Activated CD8-positive, alpha-beta memory T cell treated with anti-CD3 and anti-CD28 coated beads for 4 hours (primary cell): Measurements from ENCODE around the gene FAM83C.

ENCODE experiments used
- DNase-seq, 2 donors: peaks; one replicate each; pipeline ENCODE4 v3.0.0-alpha.2; 2020; ENCODE audit warnings: low read depth in 2 of 2

Gene FAM83C

DNA sequence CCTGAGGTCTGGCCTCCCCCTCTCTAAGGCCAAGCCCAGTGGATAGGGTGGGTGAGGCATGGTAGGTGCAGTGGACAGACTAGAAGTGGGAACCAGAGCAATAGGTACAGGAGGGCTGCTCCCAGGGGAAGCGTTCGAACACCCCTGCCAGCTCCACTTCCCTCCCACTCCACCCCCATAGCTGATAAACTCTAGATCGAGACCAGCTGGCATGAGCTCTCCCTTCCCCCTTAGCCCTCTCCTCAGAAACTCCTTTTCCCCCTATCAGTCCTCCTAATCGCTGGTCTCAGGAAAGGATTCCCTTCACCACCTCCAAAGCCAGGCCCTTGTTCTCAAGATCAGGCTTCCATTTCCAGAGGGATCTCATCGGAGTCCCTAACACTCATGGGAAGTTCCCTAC, 6.0 kb upstream of the FAM83C start:
- no peak for DNase-seq

DNA sequence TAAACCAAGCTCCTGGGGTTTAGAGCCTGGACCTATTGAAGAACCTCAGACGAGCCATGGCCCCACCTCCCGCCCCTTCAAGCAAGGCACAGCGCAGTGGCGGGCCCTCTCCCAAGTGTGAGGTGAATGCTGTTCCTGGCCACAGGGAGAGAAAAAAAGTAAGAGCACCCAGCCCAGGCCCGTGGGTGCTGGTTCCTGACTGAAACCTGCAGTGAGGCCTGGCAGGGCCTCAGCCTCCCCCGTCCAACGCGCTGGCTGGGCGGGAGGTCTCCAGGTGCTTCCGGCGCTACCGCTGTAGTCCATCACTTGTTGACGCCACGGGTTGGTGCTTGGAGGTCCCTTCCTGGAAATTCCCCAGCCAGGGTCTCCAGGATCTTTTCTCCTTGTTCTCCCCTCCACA, 5.5 kb upstream of the FAM83C start:
- no peak for DNase-seq

- DNase-seq = no peak
Measured at GRCh38 chr20:35297155-35297554, 4.9 kb upstream of the FAM83C start.

GRCh38 chr20:35296101-35296554, 3.9 kb upstream of the FAM83C start:
- DNase-seq = no peak

DNA sequence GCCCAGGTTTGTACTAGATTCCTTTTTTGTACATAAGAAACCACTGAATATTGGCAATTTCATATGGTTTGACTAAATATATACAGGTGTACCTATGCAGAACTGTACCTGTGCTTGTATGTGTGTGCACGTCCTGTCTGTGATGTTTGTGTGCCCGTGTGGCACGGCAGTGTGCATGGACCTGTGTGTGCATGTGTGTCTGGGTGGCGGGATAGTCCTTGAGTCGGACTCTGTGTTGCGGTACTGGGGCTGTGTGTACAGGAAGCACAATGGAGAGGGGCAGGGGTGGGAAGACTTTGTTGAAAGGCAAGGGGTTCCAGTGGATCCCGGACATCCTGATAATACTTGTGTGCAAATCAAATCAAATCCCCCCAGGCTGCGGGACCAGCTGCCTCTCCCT, 3.4 kb upstream of the FAM83C start:
- no peak for DNase-seq

GRCh38 chr20:35295058-35295457, 2.8 kb upstream of the FAM83C start:
- DNase-seq = no peak

- DNase-seq = no peak
Measured at GRCh38 chr20:35294293-35294685, 2.1 kb upstream of the FAM83C start.

DNA sequence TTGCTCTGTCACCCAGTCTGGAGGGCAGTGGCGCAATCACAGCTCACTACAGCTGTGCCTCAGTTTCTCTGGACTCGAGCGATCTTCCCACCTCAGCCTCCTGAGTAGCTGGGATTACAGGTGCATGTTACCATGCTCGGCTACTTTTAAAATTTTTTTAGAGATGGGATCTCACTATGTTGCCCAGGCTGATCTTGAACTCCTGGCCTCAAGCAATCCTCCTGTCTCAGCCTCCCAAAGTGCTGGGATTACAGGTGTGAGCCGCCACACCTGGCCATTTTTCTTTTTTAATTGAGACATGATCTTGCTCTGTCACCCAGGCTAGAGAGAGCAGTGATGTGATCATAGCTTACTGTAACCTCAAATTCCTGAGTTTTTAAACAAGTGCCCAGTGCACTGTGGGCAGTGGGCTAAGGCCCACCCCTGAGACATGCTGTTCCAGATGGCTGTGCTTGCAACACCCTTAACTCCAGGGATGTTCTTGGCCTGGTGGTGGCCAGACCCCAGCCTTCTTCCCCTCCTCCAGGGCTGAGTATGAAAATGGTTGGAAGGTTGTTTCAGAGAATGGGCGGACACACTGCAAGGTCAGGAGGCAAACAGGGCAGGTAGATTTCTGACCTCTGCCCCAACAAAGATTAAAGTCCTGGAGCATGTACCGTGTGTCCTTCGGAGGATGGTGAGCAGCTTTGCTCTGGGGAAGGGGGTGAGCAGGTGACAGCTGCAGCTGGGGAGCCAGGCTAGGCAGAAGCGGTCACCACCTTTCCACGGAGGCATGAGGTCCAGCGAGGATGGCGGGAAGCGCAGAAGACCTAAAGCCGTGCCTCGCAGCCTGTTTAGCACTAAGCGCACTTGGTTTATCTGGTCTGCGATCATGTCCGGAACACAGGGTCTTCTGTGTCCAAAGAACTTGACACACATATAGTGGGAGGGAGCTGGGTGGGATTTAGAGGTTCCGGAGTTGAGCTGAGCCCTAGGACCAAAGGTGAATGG, 1.4 kb upstream of the FAM83C start:
- DNase-seq = no peak

- no peak for DNase-seq
Measured at GRCh38 chr20:35292504-35293285, 470 bp upstream of the FAM83C start.

GRCh38 chr20:35290887-35291417, 1.3 kb downstream of the FAM83C start:
- no peak for DNase-seq

GRCh38 chr20:35290186-35290886, 1.9 kb downstream of the FAM83C start:
- no peak for DNase-seq

DNA sequence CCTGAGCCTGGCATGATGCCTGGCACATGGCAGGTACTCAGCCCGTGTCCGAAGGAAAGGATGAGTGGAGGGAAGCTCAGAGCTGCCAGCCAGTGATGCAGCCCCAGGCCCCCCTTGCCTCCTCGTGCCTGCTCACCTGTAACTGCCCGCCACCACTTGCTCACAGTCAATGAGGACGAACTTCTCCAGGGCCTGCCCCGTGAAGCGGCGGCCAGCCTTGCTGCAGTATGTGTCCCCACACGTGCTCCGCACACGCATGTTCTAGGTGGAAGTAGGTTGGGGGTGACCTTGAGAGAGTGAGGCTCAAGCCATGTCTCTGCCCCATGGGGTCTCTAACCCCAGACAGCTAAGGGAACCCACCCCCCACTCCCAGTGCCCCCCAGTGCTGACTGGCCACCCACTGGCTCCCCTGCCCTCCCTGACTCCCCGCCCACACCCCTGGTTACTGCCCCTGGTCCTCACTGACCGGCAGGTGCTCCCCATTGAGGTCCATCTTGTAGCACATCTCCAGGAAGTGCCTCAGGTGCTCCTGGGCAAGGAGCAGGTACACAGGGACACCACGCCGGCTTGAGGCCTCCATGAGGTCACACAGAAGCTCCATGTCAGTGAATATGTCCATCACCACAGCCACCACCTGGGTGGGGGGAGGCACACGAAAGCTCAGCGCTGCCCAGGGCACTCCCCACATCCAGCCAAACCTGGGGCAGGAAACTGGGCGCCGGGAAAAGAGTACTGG, 3.7 kb downstream of the FAM83C start:
- DNase-seq = no peak

DNA sequence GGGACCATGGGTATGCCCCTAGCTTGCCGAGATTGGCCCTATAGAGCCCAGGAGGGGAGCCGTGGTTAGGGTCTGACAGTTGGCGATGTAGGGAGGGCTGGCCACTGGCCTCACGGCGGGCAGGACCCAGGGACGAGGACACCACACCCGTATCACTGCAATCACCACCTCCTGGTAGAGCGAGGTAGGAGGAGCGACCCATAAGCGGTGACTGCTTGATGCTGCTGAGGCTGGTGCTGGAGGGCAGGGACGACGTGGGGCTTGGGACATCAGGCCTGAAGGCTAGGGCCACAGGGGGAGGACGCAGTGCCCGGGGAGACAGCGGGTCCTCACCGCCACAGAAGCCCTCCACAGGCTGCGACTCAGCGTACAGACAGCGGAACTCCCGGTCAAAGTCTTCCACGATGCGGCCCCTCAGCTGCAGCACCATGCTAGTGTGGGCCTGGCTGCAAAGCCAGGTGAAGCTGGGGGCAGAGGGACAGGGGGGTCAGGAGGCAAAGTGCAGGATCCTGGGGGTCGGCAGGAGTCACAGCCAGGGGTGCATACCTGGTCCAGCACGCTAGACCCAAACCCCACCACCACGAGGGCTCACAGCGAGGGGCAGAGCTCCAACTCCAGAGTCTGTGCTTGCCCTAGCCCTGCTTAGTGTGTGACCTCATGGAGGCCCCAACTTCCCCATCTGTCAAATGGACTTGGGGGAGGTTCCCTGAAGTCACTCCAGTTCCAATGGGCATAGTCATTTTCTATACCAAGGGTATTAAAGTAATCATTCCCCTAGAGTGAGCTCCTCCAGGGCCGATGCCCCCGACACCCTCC, 4.5 kb downstream of the FAM83C start:
- DNase-seq = no peak

- DNase-seq = no peak
Measured at GRCh38 chr20:35286899-35287508, 5.2 kb downstream of the FAM83C start.

DNA sequence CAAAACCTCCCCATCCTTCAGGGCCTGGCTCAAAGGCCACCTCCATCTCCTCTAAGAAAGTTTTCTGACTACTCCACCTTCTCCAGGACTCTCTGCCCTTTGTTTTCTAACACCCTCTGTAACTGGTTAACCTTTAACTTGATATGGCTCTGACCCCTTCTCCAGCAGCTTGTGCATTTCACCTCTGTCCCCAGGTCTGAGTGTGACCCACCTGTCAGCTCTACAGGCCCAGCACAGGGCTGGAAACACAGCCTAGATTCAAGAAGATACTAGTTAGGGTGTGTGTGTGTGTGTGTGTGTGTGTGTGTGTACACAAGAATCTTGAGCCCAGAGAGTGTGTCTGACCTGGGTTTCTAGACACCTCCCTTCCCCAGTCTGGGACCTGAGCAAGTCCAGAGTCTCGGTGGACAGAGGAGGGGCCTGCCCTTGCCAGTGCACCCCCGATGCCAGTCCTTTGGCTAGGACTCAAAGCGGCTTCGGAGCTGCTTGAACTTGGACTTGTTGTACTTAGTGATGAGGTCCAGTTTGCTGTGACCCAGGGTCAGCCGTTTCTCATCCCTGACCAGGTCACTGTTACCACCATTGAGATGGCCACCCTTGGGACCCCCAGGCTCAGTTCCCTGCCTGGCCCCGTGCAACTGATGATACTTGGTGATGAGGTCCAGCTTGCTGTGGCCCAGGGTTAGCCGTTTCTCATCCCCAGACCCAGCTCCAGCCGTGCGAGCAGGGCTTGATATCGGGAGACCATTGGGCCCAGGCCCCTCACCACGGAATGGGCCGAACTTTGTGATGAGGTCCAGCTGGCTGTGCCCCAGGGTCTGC, 5.9 kb downstream of the FAM83C start:
- no peak for DNase-seq

GRCh38 chr20:35285806-35286076, 6.5 kb downstream of the FAM83C start:
- DNase-seq = no peak

DNA sequence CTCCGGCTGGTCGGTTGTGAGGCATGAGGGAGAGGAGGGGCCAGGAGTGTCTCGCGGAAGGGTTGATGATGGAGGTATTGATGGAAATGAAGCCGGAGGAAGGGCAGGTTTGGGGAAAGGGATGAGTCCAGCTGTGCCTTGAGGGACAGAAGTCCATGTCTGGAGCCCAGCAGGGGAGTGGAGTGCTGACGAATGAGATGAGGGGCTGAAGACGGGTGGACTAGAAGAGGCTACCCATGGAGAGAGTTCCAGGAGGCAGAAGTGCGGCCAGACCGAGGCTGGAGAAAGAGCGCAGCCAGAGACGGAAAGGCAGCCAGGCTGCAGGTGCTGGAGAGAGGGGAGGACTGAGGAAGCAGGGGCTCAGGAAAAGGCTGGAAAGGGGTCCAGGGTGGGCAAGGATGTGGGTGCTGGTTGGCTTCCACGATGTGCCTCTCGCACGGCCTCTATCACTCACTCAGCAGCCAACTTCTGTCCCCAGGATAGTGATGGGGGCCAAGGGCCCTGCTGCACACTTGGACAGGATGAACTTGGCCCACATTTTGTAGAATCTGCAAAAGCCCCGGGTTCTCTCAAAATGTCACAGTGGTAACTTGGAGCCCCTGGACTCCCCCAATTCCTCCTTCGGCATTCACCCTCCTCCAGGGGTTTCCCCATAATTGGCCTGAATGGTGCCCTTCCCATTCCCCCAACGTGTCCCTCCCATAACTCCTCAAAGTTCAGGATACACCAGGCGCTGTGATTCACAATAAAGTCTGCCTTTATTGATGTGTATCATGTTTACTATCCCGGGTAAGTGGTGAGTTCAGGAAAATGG, 7.0 kb downstream of the FAM83C start:
- no peak for DNase-seq

- peak; percentile 50 to 64 for DNase-seq
Measured at GRCh38 chr20:35284267-35284991, 7.8 kb downstream of the FAM83C start, which contains the start of gene EIF6. Gene EIF6, minus strand, starts transcription at chr20:35284772. Its CDS starts 285 bp downstream, at chr20:35284487.
